Keratinocyte (primary cell): ENCODE results near the gene PXDN. TPM values are rescaled to one million over a fixed set of nuclear protein-coding genes. Genes with fewer than 3 reads are reported as not detected.

Source experiments
- DNase-seq: peaks from one replicate; pipeline ENCODE4 v3.0.0-alpha.2; 2011; ENCODE audit warnings: low read depth, missing footprints, low spot score
- FAIRE-seq: peaks from 2 replicates; lab custom pipeline; 2011; peaks lifted over from hg19 to GRCh38; lab: Jason Lieb, UNC
- H2AFZ ChIP-seq: 2 replicates; pipeline ENCODE4 v1.6.0; 2012; ENCODE audit warnings: low read length, control low read depth, inconsistent platforms; ENCODE audit not compliant: control insufficient read depth
- H3K27ac ChIP-seq: 2 replicates; pipeline ENCODE4 v1.5.1; 2011; ENCODE audit warnings: low read length; ENCODE audit not compliant: control insufficient read depth, insufficient read depth
- H3K27me3 ChIP-seq: 3 replicates; pipeline ENCODE4 v1.6.0; 2011; ENCODE audit warnings: low read length; ENCODE audit not compliant: control insufficient read depth, insufficient read depth; ENCODE audit errors: extremely low read depth
- H3K36me3 ChIP-seq, 2 experiments: 2 replicates in 1 of 2; 3 replicates in 1 of 2; pipeline ENCODE4 v1.5.1; 2011; ENCODE audit warnings: low read length in 2 of 2, mild to moderate bottlenecking in 1 of 2; ENCODE audit not compliant: control insufficient read depth in 2 of 2, insufficient read depth in 2 of 2; ENCODE audit errors: extremely low read depth in 1 of 2
- H3K4me1 ChIP-seq: 3 replicates; pipeline ENCODE4 v1.5.1; 2011; ENCODE audit warnings: low read length; ENCODE audit not compliant: control insufficient read depth, insufficient read depth; ENCODE audit errors: extremely low read depth
- H3K4me2 ChIP-seq: 3 replicates; pipeline ENCODE4 v1.6.0; 2011; ENCODE audit warnings: low read depth, low read length; ENCODE audit not compliant: control insufficient read depth, insufficient read depth; ENCODE audit errors: extremely low read depth
- H3K4me3 ChIP-seq, 3 experiments: fragments of 200-600 bp in 1 of 3; sonication (generic) in 1 of 3; 2 replicates in 2 of 3; 3 replicates in 1 of 3; pipeline ENCODE4 v1.5.1; 2011 to 2016; ENCODE audit warnings: low read length in 3 of 3, mild to moderate bottlenecking in 3 of 3, control low read depth in 2 of 3, inconsistent platforms in 1 of 3, low read depth in 1 of 3, mixed read lengths in 1 of 3, mixed run types in 1 of 3, moderate library complexity in 1 of 3; ENCODE audit not compliant: control insufficient read depth in 2 of 3, insufficient read depth in 2 of 3; ENCODE audit errors: extremely low read depth in 1 of 3
- H3K79me2 ChIP-seq: 2 replicates; pipeline ENCODE4 v1.6.0; 2012; ENCODE audit warnings: low read length; ENCODE audit not compliant: control insufficient read depth, insufficient read depth
- H3K9ac ChIP-seq: 3 replicates; pipeline ENCODE4 v1.6.0; 2011; ENCODE audit warnings: low read length; ENCODE audit not compliant: control insufficient read depth, insufficient read depth; ENCODE audit errors: extremely low read depth
- H3K9me1 ChIP-seq: 3 replicates; pipeline ENCODE4 v1.6.0; 2011; ENCODE audit warnings: low read length; ENCODE audit not compliant: control insufficient read depth, insufficient read depth; ENCODE audit errors: extremely low read depth
- H3K9me3 ChIP-seq: 2 replicates; pipeline ENCODE4 v1.5.1; 2012; ENCODE audit warnings: low read depth, low read length; ENCODE audit not compliant: control insufficient read depth
- H4K20me1 ChIP-seq: 3 replicates; pipeline ENCODE4 v1.6.0; 2011; ENCODE audit warnings: low read length; ENCODE audit not compliant: control insufficient read depth, insufficient read depth; ENCODE audit errors: extremely low read depth
- EZH2 ChIP-seq: IDR thresholded peaks from one replicate; pipeline ENCODE4 v1.6.1; 2012; ENCODE audit warnings: inconsistent platforms, mild to moderate bottlenecking, low read length, moderate library complexity
- dilution Hi-C: fragments of 300-500 bp; cut with MboI; formaldehyde crosslinking; loops from one replicate; pipeline ENCODE4 v1.7.0; 2020; ENCODE audit warnings: low sequenced_read_pairs; ENCODE audit not compliant: extremely low pct_ligation_motif_present
- polyA plus RNA-seq, 5 experiments: library from polyadenylated mRNA; depleted of rRNA in 3 of 5; stranded (reverse) in 3 of 5; stranded (forward) in 1 of 5; unstranded in 1 of 5; fragments of >200 nt; gene quantifications; 1 replicate in 1 of 5; 2 replicates in 3 of 5; 3 replicates in 1 of 5; pipeline versions ENCODE4 v1.2.1 to v1.2.3, GENCODE V29; 2011 to 2012; ENCODE audit warnings: missing spikeins in 2 of 5, low read depth in 1 of 5, low replicate concordance in 1 of 5
- TF ChIP-seq, protein P1 (sequence below), 3 experiments: IDR thresholded peaks in 1 of 3; conservative IDR thresholded peaks in 1 of 3; optimal IDR thresholded peaks in 1 of 3; 2 replicates in 2 of 3; 3 replicates in 1 of 3; pipeline versions ENCODE3 to v1.5.1; 2011; ENCODE audit warnings: low read length in 3 of 3, mild to moderate bottlenecking in 3 of 3, moderate library complexity in 2 of 3, control low read depth in 1 of 3, inconsistent platforms in 1 of 3; ENCODE audit not compliant: insufficient read depth in 2 of 3; ENCODE audit errors: extremely low read depth in 1 of 3

PXDN gene
- polyA plus RNA-seq, 1 donor (not counting 4 experiments of a cell fraction or from before 2014, with no cell fraction given): 36.7 TPM

DNA sequence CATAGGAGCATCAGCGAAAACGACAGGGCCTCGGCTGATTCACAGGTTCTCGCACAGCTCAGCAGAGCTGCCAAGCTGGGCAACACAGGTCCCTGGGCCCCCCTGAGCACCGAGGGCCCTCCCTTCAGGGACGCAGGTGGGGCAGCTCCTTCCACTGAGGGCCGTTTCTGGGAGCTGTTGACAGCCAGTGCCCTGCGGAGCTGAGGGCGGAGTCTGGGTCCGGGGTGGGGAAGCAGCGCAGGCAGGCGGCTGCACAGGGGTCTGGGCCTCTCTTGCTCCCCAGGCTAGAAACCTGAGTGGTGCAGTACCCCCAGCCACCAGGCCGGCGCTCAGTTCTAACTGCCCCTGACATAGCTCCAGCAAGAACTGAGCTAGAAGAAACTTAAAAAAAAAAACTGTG is 65.7 kb downstream of the PXDN start:
- H3K27ac ChIP-seq: no peak overlapping the region
- DNase-seq: no peak
- no peaks in the 10 kb centered on the region for H3K79me2 ChIP-seq
- TF ChIP-seq EZH2: no peak
- TF ChIP-seq, protein P1, sequence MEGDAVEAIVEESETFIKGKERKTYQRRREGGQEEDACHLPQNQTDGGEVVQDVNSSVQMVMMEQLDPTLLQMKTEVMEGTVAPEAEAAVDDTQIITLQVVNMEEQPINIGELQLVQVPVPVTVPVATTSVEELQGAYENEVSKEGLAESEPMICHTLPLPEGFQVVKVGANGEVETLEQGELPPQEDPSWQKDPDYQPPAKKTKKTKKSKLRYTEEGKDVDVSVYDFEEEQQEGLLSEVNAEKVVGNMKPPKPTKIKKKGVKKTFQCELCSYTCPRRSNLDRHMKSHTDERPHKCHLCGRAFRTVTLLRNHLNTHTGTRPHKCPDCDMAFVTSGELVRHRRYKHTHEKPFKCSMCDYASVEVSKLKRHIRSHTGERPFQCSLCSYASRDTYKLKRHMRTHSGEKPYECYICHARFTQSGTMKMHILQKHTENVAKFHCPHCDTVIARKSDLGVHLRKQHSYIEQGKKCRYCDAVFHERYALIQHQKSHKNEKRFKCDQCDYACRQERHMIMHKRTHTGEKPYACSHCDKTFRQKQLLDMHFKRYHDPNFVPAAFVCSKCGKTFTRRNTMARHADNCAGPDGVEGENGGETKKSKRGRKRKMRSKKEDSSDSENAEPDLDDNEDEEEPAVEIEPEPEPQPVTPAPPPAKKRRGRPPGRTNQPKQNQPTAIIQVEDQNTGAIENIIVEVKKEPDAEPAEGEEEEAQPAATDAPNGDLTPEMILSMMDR (optimal IDR thresholded peaks at IDR 0.05 in 1 of 3, IDR thresholded peaks at IDR 0.05 in 1 of 3, conservative IDR thresholded peaks at IDR 0.05 in 1 of 3; ENCODE audit: extremely low read depth in 1 of 3, insufficient read depth in 2 of 3, low read length in 3 of 3): no peak
- no peaks in the 10 kb centered on the region for H3K9me3 ChIP-seq
- H3K4me3 ChIP-seq: no peak overlapping the region
- no peaks in the 10 kb centered on the region for H4K20me1 ChIP-seq
- no peaks in the 10 kb centered on the region for H3K9me1 ChIP-seq
- H3K36me3 ChIP-seq: peaks cover 11 to 24% of the 10 kb centered on the region in 2 experiments
- H3K4me1 ChIP-seq: no peaks in the 10 kb centered on the region
- H2AFZ ChIP-seq: no peak overlapping the region
- H3K9ac ChIP-seq: no peak overlapping the region
- dilution Hi-C loops: no loop called here
- FAIRE-seq: no peak
- H3K27me3 ChIP-seq: no peaks in the 10 kb centered on the region
- no peak overlapping the region for H3K4me2 ChIP-seq

DNA sequence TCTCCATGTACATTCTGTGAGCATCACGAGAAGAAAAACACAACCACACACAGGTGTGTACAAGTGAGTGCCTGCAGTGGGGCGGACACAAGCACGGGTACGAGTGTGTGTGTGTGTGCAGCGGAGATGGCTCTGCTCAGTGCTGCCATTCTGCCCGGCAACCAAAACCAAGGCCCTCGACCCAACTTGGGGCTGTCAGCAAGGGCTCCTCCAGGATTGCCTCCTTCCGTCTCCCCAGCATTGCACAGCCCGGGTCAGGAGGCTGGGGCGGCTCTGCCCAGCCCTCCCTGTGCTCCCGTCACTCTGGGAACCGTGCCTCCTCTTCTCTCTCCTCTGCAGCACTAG is 66.5 kb downstream of the PXDN start:
- H3K4me3 ChIP-seq: no peak overlapping the region
- H2AFZ ChIP-seq: no peak overlapping the region
- no peak for TF ChIP-seq EZH2
- TF ChIP-seq, protein P1 (optimal IDR thresholded peaks at IDR 0.05 in 1 of 3, IDR thresholded peaks at IDR 0.05 in 1 of 3, conservative IDR thresholded peaks at IDR 0.05 in 1 of 3; ENCODE audit: extremely low read depth in 1 of 3, insufficient read depth in 2 of 3, low read length in 3 of 3): no peak
- H3K4me2 ChIP-seq: no peak overlapping the region
- no peaks in the 10 kb centered on the region for H3K79me2 ChIP-seq
- H4K20me1 ChIP-seq: no peaks in the 10 kb centered on the region
- H3K36me3 ChIP-seq: peaks cover 11 to 29% of the 10 kb centered on the region in 2 experiments
- H3K9me1 ChIP-seq: no peaks in the 10 kb centered on the region
- H3K27me3 ChIP-seq: no peaks in the 10 kb centered on the region
- no peak overlapping the region for H3K27ac ChIP-seq
- no peak overlapping the region for H3K9ac ChIP-seq
- no peaks in the 10 kb centered on the region for H3K4me1 ChIP-seq
- no peak for DNase-seq
- no peak for FAIRE-seq
- dilution Hi-C loops: no loop called here
- H3K9me3 ChIP-seq: no peaks in the 10 kb centered on the region
